ENCODE measurements around the gene UIMC1. TPM values are rescaled to one million over a fixed set of nuclear protein-coding genes. Genes with fewer than 3 reads are reported as not detected.

UIMC1 gene
- total and polyA plus RNA-seq, 2 of the 4 experiments (the other 2 are of a cell fraction): 19.5 to 27.6 TPM

DNA sequence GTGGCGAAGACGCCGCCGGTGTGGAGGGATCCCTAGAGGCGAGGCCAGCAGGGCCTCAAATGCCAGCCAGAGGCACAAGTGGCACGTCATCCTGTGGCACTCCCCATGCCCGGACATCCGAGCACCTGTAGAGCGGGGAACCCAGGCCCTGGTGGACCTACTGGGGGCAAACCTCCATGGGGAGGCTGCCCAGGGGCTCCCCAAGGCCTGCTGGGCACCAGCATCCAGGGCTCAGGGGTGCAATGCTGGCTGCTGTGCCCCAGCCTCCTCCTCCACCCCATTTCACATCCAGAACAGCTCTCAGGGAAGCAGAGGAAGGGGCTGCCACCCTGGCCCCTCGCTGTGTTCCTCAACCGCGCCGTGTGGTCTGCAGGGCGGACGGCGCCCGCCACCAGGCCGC, 151.0 kb downstream of the UIMC1 start:
- CTCF ChIA-PET: no interaction called here
- H3K27me3 ChIP-seq (ENCODE audit: control insufficient read depth, insufficient read depth, low read length): peaks cover 53% of the 10 kb centered on the region
- no peak overlapping the region for H2BK20ac ChIP-seq (ENCODE audit: low read depth, low read length)

More for the DNA sequence above, 151.0 kb downstream of the UIMC1 start:
- no peak overlapping the region for H4K91ac ChIP-seq (ENCODE audit: insufficient read depth, low read depth, low read length)
- in situ Hi-C loops (cut with MboI; ENCODE audit: low sequenced_read_pairs): no loop called here
- WGBS, 2 experiments (ENCODE audit: extremely low coverage in 2 of 2, insufficient read length in 1 of 2): 72% methylated on average over 8 of the region's 18 CpGs; no CpG with 5 or more reads in 1 of the 2 experiments
- no peak overlapping the region for H2BK15ac ChIP-seq (ENCODE audit: low read depth, low read length)
- no peak overlapping the region for H4K5ac ChIP-seq (ENCODE audit: low read depth, low read length)
- intact Hi-C loops (cut with micrococcal nuclease): no loop called here
- H3K14ac ChIP-seq (replicated peaks; ENCODE audit: low read depth, low read length): no peak overlapping the region
- no peaks in the 10 kb centered on the region for H3K79me1 ChIP-seq (ENCODE audit: low read depth in 1 of 2, low read length in 2 of 2)
- no peak overlapping the region for H3K56ac ChIP-seq (ENCODE audit: extremely low read depth, insufficient read depth, low read length)
- H4K20me1 ChIP-seq (ENCODE audit: insufficient read depth, low read length): no peaks in the 10 kb centered on the region
- DNase-seq: no peak
- no peak overlapping the region for H2BK5ac ChIP-seq (ENCODE audit: low read depth, low read length, poor library complexity, severe bottlenecking)
- no peak for TF ChIP-seq MAZ (IDR thresholded peaks at IDR 0.05; ENCODE audit: borderline replicate concordance, low read depth, low read length)
- H3K4ac ChIP-seq (ENCODE audit: low read depth, low read length): no peak overlapping the region
- no peak overlapping the region for H2BK120ac ChIP-seq (ENCODE audit: low read depth, low read length)
- H3K9me3 ChIP-seq (ENCODE audit: control insufficient read depth, insufficient read depth, low read length): no peaks in the 10 kb centered on the region
- no TSS peak for BruUV-seq (replicated peaks)
- no peak overlapping the region for H3K27ac ChIP-seq (ENCODE audit: insufficient read depth, low read length)
- no peaks in the 10 kb centered on the region for H3K36me3 ChIP-seq (ENCODE audit: control insufficient read depth, insufficient read depth, low read length)
- no peak overlapping the region for H2AK9ac ChIP-seq (replicated peaks; ENCODE audit: low read depth, low read length, poor library complexity)
- no peak overlapping the region for H3K18ac ChIP-seq (ENCODE audit: low read depth, low read length)
- H3K23ac ChIP-seq (ENCODE audit: low read depth, low read length): no peak overlapping the region
- POLR2A ChIA-PET (ENCODE audit: unreplicated experiment): no interaction called here
- no peaks in the 10 kb centered on the region for H3K4me1 ChIP-seq (ENCODE audit: control insufficient read depth, insufficient read depth, low read length)
- no peak for ATAC-seq (ENCODE audit: low read depth)
- H4K8ac ChIP-seq (ENCODE audit: low read depth in 2 of 2, low read length in 2 of 2): no peak overlapping the region
- H3K9ac ChIP-seq (ENCODE audit: low read depth, low read length): no peak overlapping the region
- H2AK5ac ChIP-seq (ENCODE audit: low read depth, low read length): no peak overlapping the region
- H2AFZ ChIP-seq (replicated peaks; ENCODE audit: low read length, poor library complexity): no peak overlapping the region
- H3K4me2 ChIP-seq (ENCODE audit: low read depth, low read length): no peak overlapping the region
- H3K4me3 ChIP-seq (ENCODE audit: insufficient read depth, low read depth, low read length): no peak overlapping the region
- dilution Hi-C loops (cut with HindIII; ENCODE audit: low sequenced_read_pairs, unreplicated experiment): no loop called here
- no peaks in the 10 kb centered on the region for H3K9me1 ChIP-seq (ENCODE audit: insufficient read depth, low read length)

Other genes starting within 250 kb of the UIMC1 start
- gene UNC5A, start 196.2 kb downstream of the UIMC1 start, total RNA-seq (2012; rRNA removed): not detected in 2 replicates
- gene UNC5A, start 196.2 kb downstream of the UIMC1 start, polyA plus RNA-seq (2012; rRNA removed): not detected in 2 replicates
- gene HK3, start 107.4 kb downstream of the UIMC1 start, total RNA-seq (2012; rRNA removed): not detected in 2 replicates
- not detected in 2 replicates for gene HK3, start 107.4 kb downstream of the UIMC1 start, polyA plus RNA-seq (2012; rRNA removed)
- 14.7 and 15.1 TPM in 2 replicates for gene ZNF346, start 15.9 kb upstream of the UIMC1 start, total RNA-seq (2012; rRNA removed)
- gene ZNF346, start 15.9 kb upstream of the UIMC1 start, polyA plus RNA-seq (2012; rRNA removed): 15.7 and 17.0 TPM in 2 replicates
- 0.90 and 1.7 TPM in 2 replicates for gene FGFR4, start 80.1 kb upstream of the UIMC1 start, total RNA-seq (2012; rRNA removed)
- gene FGFR4, start 80.1 kb upstream of the UIMC1 start, polyA plus RNA-seq (2012; rRNA removed): 2.4 TPM in 2 replicates
- 31.0 and 34.2 TPM in 2 replicates for gene NSD1, start 127.0 kb upstream of the UIMC1 start, total RNA-seq (2012; rRNA removed)
- 7.7 and 8.1 TPM in 2 replicates for gene NSD1, start 127.0 kb upstream of the UIMC1 start, polyA plus RNA-seq (2012; rRNA removed)

Measured in IMR-90 (cell line).